ENCODE results near the gene TROAP.
"Not testable (repeated sequence)": the region's sequence is repeated elsewhere in the genome, so short reads cannot be mapped to it uniquely, and the experiment has no call there.

The TROAP gene

GRCh38 chr12:49328816-49329215, 5.8 kb downstream of the TROAP start:
- DNase-seq (ENCODE audit: low spot score) = no peak

- DNase-seq (ENCODE audit: low spot score) = no peak
Observed at GRCh38 chr12:49330032-49330619, 7.1 kb downstream of the TROAP start.

- DNase-seq (ENCODE audit: low spot score) = no peak
Observed at GRCh38 chr12:49330631-49331379, 7.8 kb downstream of the TROAP start.

DNA sequence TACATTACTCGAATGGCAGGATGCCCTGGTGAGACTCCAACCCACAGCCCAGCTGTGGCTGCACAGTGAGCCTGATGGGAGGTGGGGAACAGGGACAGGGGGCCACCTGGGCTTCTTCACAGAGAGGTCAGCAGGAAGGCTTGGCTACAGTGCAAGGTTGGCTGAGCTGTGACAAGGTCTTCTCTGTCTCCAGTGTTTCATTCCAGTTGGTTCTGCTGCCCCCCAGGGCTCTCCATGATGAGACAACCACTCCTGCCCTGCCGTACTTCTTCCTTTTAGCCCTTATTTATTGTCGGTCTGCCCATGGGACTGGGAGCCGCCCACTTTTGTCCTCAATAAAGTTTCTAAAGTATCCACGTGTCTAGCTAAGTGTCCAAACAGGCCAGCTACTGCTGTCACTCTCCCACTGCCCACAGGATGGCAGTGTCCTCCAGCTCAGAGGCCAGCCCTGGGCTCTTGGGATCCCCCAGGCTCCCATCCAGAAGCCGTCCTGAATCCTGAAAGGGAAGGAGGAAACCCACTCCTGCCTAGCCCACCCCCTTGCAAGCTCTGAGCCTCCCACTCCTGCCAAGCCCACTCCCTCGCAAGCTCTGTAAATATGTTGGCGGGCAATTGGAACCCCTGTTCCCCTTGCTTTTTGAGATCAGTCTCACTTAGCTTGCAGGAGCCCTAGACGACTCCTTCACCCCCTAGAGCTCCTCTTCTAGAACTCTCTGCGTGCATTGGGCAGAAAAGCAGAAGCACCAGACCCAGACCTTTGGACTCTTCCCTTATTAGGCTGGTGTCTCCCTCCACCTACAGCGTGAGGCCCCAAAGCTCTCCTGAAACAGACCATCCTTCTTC, 8.5 kb downstream of the TROAP start:
- DNase-seq (ENCODE audit: low spot score) = no peak

DNA sequence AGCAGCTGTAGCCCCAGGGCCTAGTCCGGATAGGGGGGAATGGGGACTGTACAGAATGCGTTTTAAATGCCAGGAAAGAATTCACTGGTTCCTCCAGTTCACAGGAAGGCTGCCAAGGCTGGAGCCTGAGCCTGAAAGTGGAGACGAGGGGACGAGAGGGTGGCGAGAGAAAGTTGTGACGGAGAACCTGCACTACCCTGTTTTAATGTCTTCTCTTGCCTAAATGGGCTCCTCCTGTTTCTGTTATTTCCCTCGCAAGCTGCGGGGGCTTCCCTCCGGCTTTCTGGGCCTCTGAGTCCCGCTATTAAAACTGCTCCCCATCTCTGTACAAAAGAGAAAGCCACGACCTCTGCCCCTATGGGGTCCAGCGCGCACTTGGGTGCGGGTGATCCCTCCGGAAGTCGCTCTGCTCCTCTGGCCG, 9.4 kb downstream of the TROAP start:
- no peak for DNase-seq (ENCODE audit: low spot score)

GRCh38 chr12:49332891-49333371, 9.9 kb downstream of the TROAP start:
- DNase-seq (ENCODE audit: low spot score) = no peak

- not testable (repeated sequence) for DNase-seq (ENCODE audit: low spot score)
Observed at GRCh38 chr12:49333778-49334177, 10.7 kb downstream of the TROAP start.

- no peak for DNase-seq (ENCODE audit: low spot score)
Observed at GRCh38 chr12:49334226-49334625, 11.2 kb downstream of the TROAP start.

DNA sequence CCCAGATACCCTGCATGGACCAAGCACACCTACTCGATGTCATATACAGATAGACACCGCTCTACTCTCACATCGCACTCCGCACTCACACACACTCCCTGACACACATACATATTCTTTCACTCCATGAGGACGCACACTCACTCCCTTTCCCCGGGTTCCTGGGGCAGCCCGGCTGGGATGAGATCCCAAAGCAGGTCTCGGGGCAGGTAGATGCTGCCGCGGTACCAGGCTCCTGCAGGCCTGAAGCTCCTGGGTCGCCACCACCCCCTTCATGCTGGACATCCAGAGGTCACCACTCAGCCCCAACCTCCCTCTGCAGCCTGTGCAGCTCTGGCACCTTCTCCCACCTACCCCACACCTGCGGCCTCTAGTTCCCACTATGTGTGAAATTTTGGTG, 11.6 kb downstream of the TROAP start:
- no peak for DNase-seq (ENCODE audit: low spot score)

DNA sequence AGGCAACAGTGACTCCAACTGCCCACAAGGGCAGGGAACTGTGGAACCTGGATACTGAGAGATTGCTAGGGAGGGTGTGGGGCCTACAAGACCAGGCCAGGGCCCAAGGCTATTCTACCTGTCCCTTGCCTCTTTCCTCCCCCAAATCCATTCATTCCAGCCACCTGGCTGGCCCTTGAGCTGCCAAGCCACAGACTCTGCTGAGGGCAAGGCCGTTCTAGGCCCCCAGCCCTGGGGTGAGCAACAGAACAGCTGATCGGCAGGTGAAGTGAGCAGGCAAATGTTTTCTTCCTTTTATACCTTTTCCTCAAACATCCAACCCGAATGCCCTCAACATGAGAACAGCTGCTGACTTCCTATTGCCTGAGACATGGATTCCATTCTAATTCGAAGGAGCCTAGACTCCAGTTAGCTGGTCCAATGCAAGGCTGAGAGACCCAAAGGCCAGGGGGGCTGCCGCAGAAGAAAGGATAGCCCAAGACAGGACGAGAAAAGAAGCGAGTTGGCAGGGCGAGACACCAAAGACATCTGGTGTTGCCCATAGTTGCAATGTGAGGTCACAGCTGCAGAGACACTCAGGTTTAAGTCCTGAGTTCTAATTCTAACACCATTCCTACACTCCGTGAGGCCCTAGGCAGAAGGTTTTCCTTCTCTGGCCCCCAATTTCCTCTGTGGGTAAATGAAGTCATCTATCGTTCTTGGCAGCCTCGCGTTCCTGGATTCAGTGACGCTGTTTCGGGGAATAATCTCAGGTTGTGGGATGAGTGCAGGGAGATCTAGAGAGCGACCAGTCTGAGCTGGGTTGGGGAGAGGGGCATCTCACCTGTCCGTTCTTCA, 12.3 kb downstream of the TROAP start:
- DNase-seq (ENCODE audit: low spot score) = no peak

GRCh38 chr12:49335955-49336644, 13.0 kb downstream of the TROAP start:
- DNase-seq (ENCODE audit: low spot score) = no peak

DNA sequence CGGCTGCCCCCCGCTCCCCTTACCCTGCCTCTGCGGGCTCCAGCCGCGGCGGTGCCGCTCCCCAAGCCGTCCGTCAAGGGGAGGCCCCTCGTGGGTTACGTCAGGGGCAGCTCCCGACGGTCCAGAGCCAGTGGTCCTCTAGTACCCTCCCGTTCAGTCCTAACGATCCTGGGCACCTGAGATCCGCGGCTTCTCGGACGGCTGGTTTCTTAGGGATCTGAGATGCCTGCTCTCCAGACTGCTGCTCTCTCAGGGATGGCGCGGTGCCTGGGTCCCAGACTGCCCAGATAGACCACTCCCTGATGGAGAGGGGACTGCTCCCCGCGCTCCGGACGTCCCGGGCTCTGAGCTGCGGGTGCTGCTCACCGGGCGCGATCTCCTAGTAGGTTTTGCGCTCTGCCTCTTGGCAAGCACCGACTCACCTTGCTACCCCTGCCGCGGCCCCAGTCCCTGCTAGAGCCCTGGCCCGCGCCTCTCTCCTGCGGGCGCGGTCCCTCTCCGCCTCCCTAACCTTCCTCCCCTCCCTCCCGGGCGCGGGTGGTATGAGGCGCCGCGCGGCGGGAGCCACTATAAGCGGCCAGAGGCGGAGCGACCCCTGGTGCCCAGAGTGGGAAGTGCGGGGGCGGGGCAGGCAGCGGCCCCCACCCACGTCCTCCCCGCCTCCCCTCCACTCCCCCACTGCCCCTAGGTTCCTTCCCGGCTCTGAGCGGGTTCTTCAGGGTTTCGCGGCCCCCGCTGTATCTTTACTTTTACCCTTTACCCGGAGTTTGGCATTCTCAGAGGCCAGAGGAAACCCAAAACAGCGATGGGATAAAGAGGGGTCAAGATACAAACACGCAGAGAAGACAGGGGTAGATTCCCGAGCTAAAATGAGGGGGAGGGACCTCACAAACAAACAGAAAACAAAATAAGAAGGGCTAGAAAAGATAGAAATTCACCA, 13.9 kb downstream of the TROAP start, which contains the start of gene C1QL4:
Gene C1QL4, minus strand, starts transcription at position 544 of the 940 bp plus-strand sequence. CDS start 711 bp downstream, outside the sequence.
- DNase-seq (ENCODE audit: low spot score) = peak; percentile 72

GRCh38 chr12:49338830-49339463, 15.9 kb downstream of the TROAP start:
- no peak for DNase-seq (ENCODE audit: low spot score)

DNA sequence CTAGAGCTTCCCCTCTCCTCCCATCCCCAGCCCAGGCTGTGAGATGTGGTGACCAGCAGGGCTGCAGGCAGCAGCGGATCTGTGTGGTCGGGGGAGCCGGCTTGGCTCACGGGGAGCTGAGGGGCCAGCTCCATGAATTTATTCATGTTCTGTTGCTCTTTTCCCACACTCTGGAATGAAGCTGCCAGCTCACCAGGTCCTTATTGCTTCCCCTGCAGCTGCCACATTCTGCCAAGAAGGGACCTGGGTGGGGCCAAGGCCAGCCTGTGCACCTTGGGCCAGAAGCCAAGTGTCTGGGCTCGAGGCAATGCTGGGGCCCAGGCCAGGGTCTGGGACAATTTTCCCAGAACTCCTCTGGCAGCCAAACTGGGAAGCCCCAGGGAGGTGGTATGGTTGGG, 16.4 kb downstream of the TROAP start:
- DNase-seq (ENCODE audit: low spot score) = no peak

DNA sequence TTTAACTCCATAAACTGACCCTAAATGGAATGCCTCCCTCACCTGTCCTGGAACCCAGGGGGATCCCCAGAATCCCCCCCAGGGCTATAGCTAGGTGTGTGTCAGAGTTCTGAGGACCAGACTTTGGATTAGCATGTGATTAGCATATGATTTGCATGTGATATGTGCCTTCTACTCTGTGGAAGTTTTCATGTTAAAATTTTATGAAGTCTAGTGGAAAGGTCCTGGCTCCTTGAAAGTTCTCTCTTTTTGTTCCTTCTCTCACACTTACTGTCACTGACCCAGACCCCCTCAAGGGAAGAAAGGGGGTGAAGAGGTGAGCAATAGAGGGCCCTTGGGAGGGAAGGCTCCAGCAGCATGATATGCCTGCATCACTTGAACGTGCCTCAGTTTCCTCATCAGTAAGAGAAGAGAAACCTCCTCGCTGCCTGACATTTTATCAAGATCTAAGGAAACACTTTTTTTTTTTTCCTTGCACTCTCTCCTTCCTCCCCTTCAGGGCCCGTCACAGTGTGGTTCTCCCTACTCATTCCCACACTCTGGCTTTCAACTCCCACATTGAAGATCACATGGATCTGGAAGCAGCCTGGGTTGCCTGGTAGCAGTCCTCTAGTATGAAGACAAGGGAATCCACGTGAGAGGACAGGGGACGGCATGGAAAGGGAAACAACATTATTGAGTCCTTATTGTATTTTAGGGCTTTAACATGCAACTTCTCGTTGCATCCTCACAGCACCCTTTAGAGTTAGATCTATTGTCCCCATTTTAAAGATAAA, 17.2 kb downstream of the TROAP start:
- no peak for DNase-seq (ENCODE audit: low spot score)

DNA sequence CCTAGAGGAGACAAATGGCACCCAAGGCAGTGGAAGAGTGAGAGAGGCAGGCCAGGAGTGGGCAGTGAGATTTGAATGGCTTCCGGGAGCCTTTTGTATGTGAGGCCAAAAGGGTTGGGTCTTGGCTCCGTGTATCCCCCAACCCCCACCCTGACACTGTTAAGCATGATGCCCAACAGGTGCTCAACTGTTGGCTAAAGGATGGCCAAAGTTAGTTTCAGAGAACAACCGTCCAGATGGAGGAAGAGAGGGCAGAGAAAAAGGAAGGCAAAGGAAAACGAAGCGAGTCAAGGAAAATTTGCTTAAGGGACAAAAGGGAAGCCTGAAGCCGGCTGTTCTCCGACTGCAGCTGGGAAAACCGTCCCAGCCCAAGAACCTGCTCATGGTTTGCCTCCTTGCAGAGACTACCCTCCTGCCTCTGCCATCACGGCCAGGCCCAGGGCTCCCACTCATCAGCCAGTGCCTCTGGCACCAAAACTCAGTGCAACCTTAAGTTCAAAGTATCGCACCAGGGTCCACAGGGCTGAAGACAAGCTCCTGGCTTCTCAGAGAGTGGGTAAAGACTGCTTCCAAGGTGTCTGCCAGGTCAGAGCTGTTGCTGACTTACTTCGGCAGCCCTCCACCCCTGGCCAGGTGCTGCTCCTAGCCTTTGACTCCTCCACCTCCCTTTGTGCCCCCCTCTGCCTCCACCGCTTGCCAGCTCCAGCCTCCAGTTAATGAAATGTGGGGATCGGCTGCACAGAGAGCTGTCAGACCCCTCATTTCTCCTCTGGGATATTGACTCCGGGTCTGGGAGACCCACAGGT, 18.1 kb downstream of the TROAP start:
- DNase-seq (ENCODE audit: low spot score) = no peak

- DNase-seq (ENCODE audit: low spot score) = no peak
Observed at GRCh38 chr12:49341777-49342065, 18.7 kb downstream of the TROAP start.

All from hematopoietic multipotent progenitor cell treated with erythropoietin and hydrocortisone succinate and interleukin-3 and kit ligand, for 15 days (in vitro differentiated cells).